Activated naive CD4-positive, alpha-beta T cell treated with anti-CD3 and anti-CD28 coated beads for 36 hours (primary cell): ENCODE measurements around the gene DNAH3. TPM values are rescaled to one million over a fixed set of nuclear protein-coding genes. Genes with fewer than 3 reads are reported as not detected.

Experiments
- CTCF ChIA-PET: fragments of 350-600 bp; sonication (Branson Sonifier 250); formaldehyde crosslinking; loops from one replicate; lab custom pipeline; 2021; ENCODE audit warnings: antibody characterized with exemption; lab: Charles Lee
- DNase-seq: peaks from one replicate; pipeline ENCODE4 v3.0.0-alpha.2; 2020
- H3K27ac Mint-ChIP-seq: one replicate; pipeline ENCODE4 v1.8.0; 2021; ENCODE audit warnings: mild to moderate bottlenecking, mixed read lengths
- H3K27me3 Mint-ChIP-seq: one replicate; pipeline ENCODE4 v1.8.0; 2021; ENCODE audit warnings: low read depth, mixed read lengths
- H3K36me3 Mint-ChIP-seq: one replicate; pipeline ENCODE4 v1.8.0; 2021; ENCODE audit warnings: low read depth, mixed read lengths
- H3K4me1 Mint-ChIP-seq: one replicate; pipeline ENCODE4 v1.8.0; 2021; ENCODE audit warnings: low read depth, mixed read lengths
- H3K4me3 Mint-ChIP-seq: one replicate; pipeline ENCODE4 v1.8.0; 2021; ENCODE audit warnings: mild to moderate bottlenecking, moderate library complexity, mixed read lengths
- H3K9me3 Mint-ChIP-seq: one replicate; pipeline ENCODE4 v1.8.0; 2021; ENCODE audit warnings: mixed read lengths
- intact Hi-C: fragments of 100-400 bp; cut with micrococcal nuclease; formaldehyde crosslinking; loops from one replicate; pipeline ENCODE4 v1.15.1; 2023
- total RNA-seq, 2 experiments: library from RNA; stranded (reverse); gene quantifications; one replicate each; pipeline ENCODE4 v1.2.3, GENCODE V29; 2021

DNAH3 gene
- total RNA-seq, 2 experiments from 2014 or later, result not detected

DNA sequence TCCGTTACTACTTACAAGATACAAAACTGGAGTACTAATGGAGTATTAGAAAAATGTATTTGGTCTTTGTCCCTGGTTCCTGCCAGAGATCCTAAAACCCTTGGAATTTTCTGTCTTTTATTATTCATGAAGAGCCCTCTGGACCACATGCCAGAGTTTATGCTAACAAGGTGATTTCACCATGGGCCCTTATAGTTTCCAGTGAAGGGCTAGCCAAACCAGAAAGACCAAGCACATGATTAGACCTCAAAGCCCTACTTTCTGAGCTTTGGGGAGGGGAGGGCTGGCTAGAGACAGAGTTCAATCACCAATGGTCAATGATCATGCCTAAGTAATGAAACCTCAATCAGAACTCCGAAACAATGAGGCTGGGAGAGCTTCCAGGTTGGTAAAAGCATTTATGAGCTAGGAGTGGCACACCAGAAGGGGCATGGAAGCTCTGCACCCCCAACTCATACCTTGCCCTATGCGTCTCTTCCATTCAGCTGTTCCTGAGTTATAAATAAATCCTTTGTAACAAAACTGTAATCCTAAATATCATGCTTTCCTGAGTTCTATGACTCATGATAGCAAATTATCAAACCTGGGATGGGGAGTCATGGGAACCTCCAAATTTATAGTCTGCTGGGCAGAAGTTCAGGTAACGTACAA lies 260.9 kb downstream of the DNAH3 start:
- H3K9me3 Mint-ChIP-seq, result no peaks in the 10 kb centered on the region
- intact Hi-C loops, result no loop called here
- peaks cover 8% of the 10 kb centered on the region for H3K4me1 Mint-ChIP-seq
- CTCF ChIA-PET, result no interaction called here
- DNase-seq, result no peak
- H3K4me3 Mint-ChIP-seq, result no peak overlapping the region
- H3K27me3 Mint-ChIP-seq, result no peaks in the 10 kb centered on the region
- no peaks in the 10 kb centered on the region for H3K36me3 Mint-ChIP-seq
- H3K27ac Mint-ChIP-seq, result no peak overlapping the region

DNA sequence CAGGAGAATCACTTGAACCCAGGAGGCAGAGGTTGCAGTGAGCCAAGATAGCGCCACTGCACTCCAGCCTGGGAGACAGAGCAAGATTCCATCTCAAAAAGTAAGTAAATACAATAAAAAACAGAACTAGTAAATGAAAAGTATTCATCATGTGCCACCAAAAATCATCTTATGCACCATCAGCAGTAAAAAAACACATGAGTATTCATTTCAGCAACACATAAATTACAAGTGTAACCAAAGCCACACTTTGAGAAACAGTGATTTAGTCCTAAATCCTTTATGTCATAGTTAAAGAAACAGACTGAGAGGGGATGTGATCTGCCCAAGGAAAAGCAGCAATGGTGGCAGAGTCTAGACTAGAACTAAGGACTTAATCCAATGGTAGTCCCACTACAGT lies 263.4 kb downstream of the DNAH3 start:
- CTCF ChIA-PET, result no interaction called here
- intact Hi-C loops, result no loop called here

DNA sequence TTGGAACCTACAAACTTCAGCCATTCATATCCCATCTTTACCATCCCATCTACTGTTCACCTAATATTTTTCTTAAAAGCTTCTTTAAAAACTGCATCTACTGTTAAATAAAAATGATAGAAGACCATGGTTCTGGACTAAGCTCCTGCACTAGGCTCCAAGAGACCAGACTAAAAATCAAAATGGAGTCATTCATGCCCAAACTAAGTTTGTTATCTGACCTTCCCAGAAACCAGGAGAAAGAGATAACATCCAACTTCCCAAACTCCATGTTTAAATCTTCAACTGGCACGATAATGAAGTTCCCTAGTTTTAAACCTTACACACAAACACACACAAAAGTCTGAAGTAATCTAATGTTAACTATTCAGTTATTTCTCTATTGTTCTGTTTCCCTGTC lies 264.3 kb downstream of the DNAH3 start:
- Mint-ChIP-seq H3K27ac (no peak overlapping the region), H3K27me3 (no peaks in the 10 kb centered on the region), H3K9me3 (no peaks in the 10 kb centered on the region), H3K4me3 (no peak overlapping the region), H3K4me1 (peaks cover 16% of the 10 kb centered on the region), H3K36me3 (peaks cover 6% of the 10 kb centered on the region)
- CTCF ChIA-PET, result no interaction called here
- DNase-seq, result no peak
- intact Hi-C loops, result no loop called here

More for the DNA sequence above, 263.4 kb downstream of the DNAH3 start:
- Mint-ChIP-seq H3K9me3 (no peaks in the 10 kb centered on the region), H3K27me3 (no peaks in the 10 kb centered on the region), H3K4me1 (peaks cover 16% of the 10 kb centered on the region), H3K27ac (no peak overlapping the region), H3K36me3 (peaks cover 6% of the 10 kb centered on the region), H3K4me3 (no peak overlapping the region)
- no peak for DNase-seq

DNA sequence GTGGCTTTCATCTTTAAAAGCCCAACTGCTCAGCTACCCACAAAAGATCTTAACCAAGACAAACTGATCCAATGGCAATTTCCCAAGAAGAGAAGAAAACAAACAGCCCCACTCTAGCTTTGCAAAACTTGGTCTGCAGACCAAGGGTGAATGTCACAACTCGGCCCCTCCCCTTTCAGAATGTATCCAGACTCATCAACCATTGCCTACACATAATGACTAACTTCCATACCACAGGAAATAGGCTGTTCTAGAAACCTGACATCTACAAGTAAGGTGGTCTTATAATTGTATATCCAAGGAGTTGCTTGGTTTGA lies 266.4 kb downstream of the DNAH3 start:
- Mint-ChIP-seq H3K36me3 (peaks cover 6% of the 10 kb centered on the region), H3K9me3 (no peaks in the 10 kb centered on the region), H3K4me1 (peaks cover 22% of the 10 kb centered on the region), H3K4me3 (no peak overlapping the region), H3K27me3 (no peaks in the 10 kb centered on the region), H3K27ac (no peak overlapping the region)
- intact Hi-C loops, result no loop called here
- no peak for DNase-seq
- CTCF ChIA-PET, result interaction anchor here (0.6 kb wide), 1 partner anchor 282 kb away, joined by 3 read pairs; no protein-coding TSS in a partner anchor

DNA sequence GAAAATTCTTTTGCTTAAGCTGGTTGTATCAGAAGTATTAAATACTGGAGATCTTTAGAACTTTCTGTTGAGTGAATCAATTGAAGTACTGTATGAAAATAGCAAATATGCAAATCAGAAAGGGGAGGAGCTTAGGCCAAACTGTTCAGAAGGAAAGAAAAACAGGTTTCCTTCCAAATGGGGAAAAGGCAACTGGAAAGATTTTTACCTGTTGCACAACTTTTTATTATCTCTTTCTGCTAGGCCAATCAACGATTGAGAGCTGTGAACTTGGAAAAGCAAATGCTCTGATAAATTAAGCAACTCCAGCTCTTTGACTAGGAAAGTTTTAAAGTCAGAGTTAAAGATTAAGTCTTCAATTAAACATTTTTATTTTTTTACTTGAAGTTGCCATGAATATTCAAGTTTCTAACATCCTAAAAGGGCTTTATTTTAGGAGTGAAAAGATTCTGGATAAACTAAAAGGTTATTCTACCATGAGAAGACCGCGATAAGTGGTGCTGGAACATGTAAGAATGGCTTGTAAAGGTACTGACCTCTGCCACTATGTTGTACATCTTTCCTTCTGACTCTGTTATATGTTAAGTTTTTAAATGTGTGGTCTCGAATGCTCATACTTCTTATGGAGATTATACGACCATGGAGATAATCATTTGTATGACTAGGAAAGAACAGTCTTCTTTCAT lies 266.9 kb downstream of the DNAH3 start:
- Mint-ChIP-seq H3K27ac (no peak overlapping the region), H3K4me1 (peaks cover 27% of the 10 kb centered on the region), H3K4me3 (no peak overlapping the region), H3K27me3 (no peaks in the 10 kb centered on the region), H3K9me3 (no peaks in the 10 kb centered on the region), H3K36me3 (peaks cover 6% of the 10 kb centered on the region)
- intact Hi-C loops, result no loop called here
- CTCF ChIA-PET, result interaction anchor here (0.6 kb wide), 1 partner anchor 281 kb away, joined by 3 read pairs; no protein-coding TSS in a partner anchor
- no peak for DNase-seq

Other genes starting within 250 kb of the DNAH3 start
- 10 to 100 TPM; 13.3 to 14.5 TPM for gene LDAF1, start 7.8 kb upstream of the DNAH3 start, total RNA-seq
- not detected for gene ZP2, start 60.7 kb upstream of the DNAH3 start, total RNA-seq
- under 1 TPM in 1 of 2 experiments, not detected in 1; 0.05 TPM for gene ANKS4B, start 82.9 kb upstream of the DNAH3 start, total RNA-seq
- gene CRYM, start 127.4 kb upstream of the DNAH3 start, total RNA-seq, result not detected